H1 (cell line): ENCODE data around the gene PCDHGB3. TPM values are rescaled to one million over a fixed set of nuclear protein-coding genes. Genes with fewer than 3 reads are reported as not detected.
"Not testable (repeated sequence)": the region's sequence is repeated elsewhere in the genome, so short reads cannot be mapped to it uniquely, and the experiment has no call there.

ENCODE experiments used
- CTCF ChIA-PET: fragments of 300-600 bp; sonication (Branson Sonifier 250); formaldehyde crosslinking; loops from one replicate; lab custom pipeline; 2021; ENCODE audit not compliant: partially characterized antibody; lab: Charles Lee
- POLR2A ChIA-PET: fragments of 300-600 bp; sonication (Branson Sonifier 250); formaldehyde crosslinking; loops from one replicate; lab custom pipeline; 2021; ENCODE audit warnings: inconsistent platforms; ENCODE audit not compliant: partially characterized antibody; lab: Charles Lee
- DNase-seq, 2 experiments: peaks; one replicate each; pipeline versions ENCODE4 v3.0.0 to v3.0.0-alpha.2; 2010 to 2022; ENCODE audit warnings: low spot score in 2 of 2, low read depth in 1 of 2, mixed read lengths in 1 of 2
- FAIRE-seq: peaks from 2 replicates; lab custom pipeline; 2011; peaks lifted over from hg19 to GRCh38; lab: Jason Lieb, UNC
- H2AFZ ChIP-seq: 2 replicates; pipeline ENCODE4 v1.8.1; 2012; ENCODE audit warnings: low read length, inconsistent platforms
- H2AK5ac ChIP-seq: 2 replicates; pipeline ENCODE4 v1.6.1; 2013; ENCODE audit warnings: low read depth, low read length
- H2BK120ac ChIP-seq: replicated peaks from 2 replicates; pipeline ENCODE3; 2013; ENCODE audit warnings: low read depth, low read length, inconsistent platforms
- H2BK12ac ChIP-seq: 2 replicates; pipeline ENCODE4 v1.6.1; 2013; ENCODE audit warnings: low read depth, low read length
- H2BK15ac ChIP-seq: 2 replicates; pipeline ENCODE4 v1.6.1; 2013; ENCODE audit warnings: low read length
- H2BK20ac ChIP-seq: 2 replicates; pipeline ENCODE4 v1.6.1; 2013; ENCODE audit warnings: low read length
- H2BK5ac ChIP-seq: 2 replicates; pipeline ENCODE4 v1.6.1; 2013; ENCODE audit warnings: low read depth, low read length
- H3K14ac ChIP-seq: 2 replicates; pipeline ENCODE4 v1.6.1; 2013; ENCODE audit warnings: inconsistent platforms; ENCODE audit not compliant: insufficient read length
- H3K18ac ChIP-seq: 2 replicates; pipeline ENCODE4 v1.6.1; 2013; ENCODE audit warnings: low read length; ENCODE audit errors: extremely low read depth
- H3K23ac ChIP-seq: 2 replicates; pipeline ENCODE4 v1.6.1; 2013; ENCODE audit warnings: inconsistent platforms; ENCODE audit not compliant: insufficient read length
- H3K23me2 ChIP-seq: 2 replicates; pipeline ENCODE4 v1.6.1; 2013; ENCODE audit warnings: low read depth, low read length
- H3K27ac ChIP-seq: 2 replicates; pipeline ENCODE4 v1.6.1; 2011; ENCODE audit warnings: low read depth, low read length, inconsistent platforms
- H3K27me3 ChIP-seq, 4 experiments: replicated peaks in 1 of 4; 1 replicate in 1 of 4; 2 replicates in 3 of 4; pipeline versions ENCODE4 v1.6.1 to v1.8.1; 2011 to 2013; ENCODE audit warnings: low read length in 3 of 4, mild to moderate bottlenecking in 3 of 4, inconsistent platforms in 2 of 4, mixed read lengths in 2 of 4, moderate library complexity in 1 of 4; ENCODE audit not compliant: control insufficient read depth in 3 of 4, insufficient read depth in 3 of 4; ENCODE audit errors: extremely low read depth in 1 of 4
- H3K36me3 ChIP-seq, 4 experiments: 2 replicates each; pipeline versions ENCODE4 v1.6.1 to v1.8.1; 2011 to 2013; ENCODE audit warnings: mild to moderate bottlenecking in 4 of 4, low read length in 3 of 4, moderate library complexity in 2 of 4, control low read depth in 1 of 4, inconsistent platforms in 1 of 4; ENCODE audit not compliant: insufficient read depth in 4 of 4, control insufficient read depth in 2 of 4
- H3K4ac ChIP-seq: replicated peaks from 2 replicates; pipeline ENCODE3; 2013; ENCODE audit warnings: low read length, low read depth, mixed read lengths, inconsistent platforms; ENCODE audit not compliant: insufficient read length
- H3K4me1 ChIP-seq, 4 experiments: replicated peaks in 1 of 4; 1 replicate in 1 of 4; 2 replicates in 3 of 4; pipeline versions ENCODE4 v1.6.1 to v1.8.1; 2011 to 2013; ENCODE audit warnings: low read length in 3 of 4, inconsistent platforms in 2 of 4, mixed read lengths in 1 of 4; ENCODE audit not compliant: insufficient read depth in 4 of 4, control insufficient read depth in 3 of 4
- H3K4me2 ChIP-seq, 2 experiments: 2 replicates each; pipeline versions ENCODE4 v1.6.1 to v1.8.1; 2011 to 2013; ENCODE audit warnings: low read depth in 2 of 2, low read length in 2 of 2, control low read depth in 1 of 2, inconsistent platforms in 1 of 2, mild to moderate bottlenecking in 1 of 2; ENCODE audit not compliant: insufficient read depth in 1 of 2
- H3K4me3 ChIP-seq, 4 experiments: fragments of 200-600, 300-600 bp in 1 of 4; sonication (generic), shearing (Covaris generic), sonication (Bioruptor Twin) in 1 of 4; 2 replicates each; pipeline versions ENCODE4 v1.5.1 to v1.8.1; 2011 to 2016; ENCODE audit warnings: low read length in 4 of 4, low read depth in 3 of 4, control low read depth in 2 of 4, inconsistent platforms in 2 of 4, mild to moderate bottlenecking in 2 of 4, mixed read lengths in 1 of 4, moderate library complexity in 1 of 4; ENCODE audit not compliant: insufficient read depth in 2 of 4; ENCODE audit errors: extremely low read depth in 1 of 4
- H3K56ac ChIP-seq: replicated peaks from 2 replicates; pipeline ENCODE3; 2013; ENCODE audit warnings: low read depth, mild to moderate bottlenecking, mixed read lengths, low read length, inconsistent platforms; ENCODE audit not compliant: insufficient read length
- H3K79me1 ChIP-seq: 2 replicates; pipeline ENCODE4 v1.6.1; 2013; ENCODE audit warnings: low read depth, low read length, control low read depth
- H3K79me2 ChIP-seq, 2 experiments: 2 replicates each; pipeline versions ENCODE4 v1.6.1 to v1.8.1; 2012 to 2013; ENCODE audit warnings: low read length in 2 of 2, mild to moderate bottlenecking in 2 of 2, inconsistent platforms in 1 of 2; ENCODE audit not compliant: insufficient read depth in 2 of 2, control insufficient read depth in 1 of 2
- H3K9ac ChIP-seq, 4 experiments: replicated peaks in 1 of 4; 1 replicate in 1 of 4; 2 replicates in 3 of 4; pipeline versions ENCODE4 v1.6.1 to v1.8.1; 2011 to 2013; ENCODE audit warnings: low read depth in 3 of 4, low read length in 3 of 4, control low read depth in 2 of 4, mild to moderate bottlenecking in 2 of 4, moderate library complexity in 2 of 4, inconsistent platforms in 1 of 4; ENCODE audit errors: extremely low read depth in 1 of 4
- H3K9me3 ChIP-seq, 2 experiments: 2 replicates each; pipeline versions ENCODE4 v1.6.1 to v1.8.1; 2012 to 2013; ENCODE audit warnings: mild to moderate bottlenecking in 2 of 2, moderate library complexity in 2 of 2, control low read depth in 1 of 2, inconsistent platforms in 1 of 2, low read depth in 1 of 2, low read length in 1 of 2, mixed read lengths in 1 of 2; ENCODE audit not compliant: insufficient read depth in 2 of 2
- H4K20me1 ChIP-seq, 2 experiments: replicated peaks in 1 of 2; 2 replicates each; pipeline versions ENCODE3 to v1.8.1; 2011 to 2013; ENCODE audit warnings: inconsistent platforms in 2 of 2, low read length in 2 of 2, mild to moderate bottlenecking in 1 of 2; ENCODE audit not compliant: insufficient read depth in 2 of 2, control insufficient read depth in 1 of 2
- H4K5ac ChIP-seq: 2 replicates; pipeline ENCODE4 v1.6.1; 2013; ENCODE audit warnings: low read length, low read depth, mixed read lengths, inconsistent platforms; ENCODE audit not compliant: insufficient read length
- H4K8ac ChIP-seq: 2 replicates; pipeline ENCODE4 v1.8.0; 2013; ENCODE audit warnings: mild to moderate bottlenecking, moderate library complexity, low read length, inconsistent platforms; ENCODE audit not compliant: insufficient read depth; ENCODE audit errors: extremely low read depth
- H4K91ac ChIP-seq: replicated peaks from 2 replicates; pipeline ENCODE3; 2013; ENCODE audit warnings: low read length, mixed read lengths, inconsistent platforms; ENCODE audit not compliant: insufficient read length
- WGBS, 2 experiments: shearing (Covaris generic) in 1 of 2; methylation state at CpG; one replicate each; pipeline versions ENCODE4 v1.1.6 to v1.1.7; 2013 to 2015; ENCODE audit warnings: low lambda C conversion rate in 2 of 2, mixed read lengths in 2 of 2, inconsistent platforms in 1 of 2, low coverage in 1 of 2, missing lambda C conversion rate in 1 of 2; ENCODE audit not compliant: insufficient replicate concordance in 2 of 2, insufficient coverage in 1 of 2, insufficient read length in 1 of 2; ENCODE audit errors: extremely low coverage in 1 of 2, missing lambda C conversion rate in 1 of 2; 5-methylcytosine and 5-hydroxymethylcytosine counted together
- polyA plus RNA-seq, 7 experiments: library from polyadenylated mRNA; depleted of rRNA in 3 of 7; stranded (reverse) in 5 of 7; unstranded in 2 of 7; fragments of >200 nt in 5 of 7; fragments of 200-250 nt in 2 of 7; gene quantifications; 1 replicate in 5 of 7; 2 replicates in 1 of 7; 4 replicates in 1 of 7; pipeline versions ENCODE4 v1.2.1 to v1.2.3, GENCODE V29; 2011 to 2013; ENCODE audit warnings: missing spikeins in 2 of 7, mixed read lengths in 2 of 7
- total RNA-seq: library from RNA; stranded (reverse); fragmentation: NEBNext Ultra II Directional; extraction: Animal tissue kit (Norgen Biotek cat#: 25700); gene quantifications from 2 replicates; pipeline ENCODE4 v1.2.1, GENCODE V29; 2021

PCDHGB3 gene
- total and polyA plus RNA-seq, 2 of the 8 experiments (the other 6 are each of a cell fraction or from before 2014, with no cell fraction given), result 1.6 to 1.9 TPM

DNA sequence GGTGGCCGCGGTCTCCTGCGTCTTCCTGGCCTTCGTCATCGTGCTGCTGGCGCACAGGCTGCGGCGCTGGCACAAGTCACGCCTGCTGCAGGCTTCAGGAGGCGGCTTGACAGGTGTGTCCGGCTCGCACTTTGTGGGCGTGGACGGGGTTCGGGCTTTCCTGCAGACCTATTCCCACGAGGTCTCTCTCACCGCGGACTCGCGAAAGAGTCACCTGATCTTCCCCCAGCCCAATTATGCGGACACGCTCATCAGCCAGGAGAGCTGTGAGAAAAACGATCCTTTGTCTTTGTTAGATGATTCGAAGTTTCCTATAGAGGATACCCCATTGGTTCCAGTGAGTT, 45.2 kb downstream of the PCDHGB3 start:
- FAIRE-seq, H3K36me3 ChIP-seq, H3K18ac ChIP-seq, H3K56ac ChIP-seq, H2AK5ac ChIP-seq, POLR2A ChIA-PET, H4K91ac ChIP-seq, H2BK20ac ChIP-seq, H3K27ac ChIP-seq, H2BK15ac ChIP-seq, H4K8ac ChIP-seq, H3K4me3 ChIP-seq, H2AFZ ChIP-seq, H4K5ac ChIP-seq, H4K20me1 ChIP-seq, H3K79me2 ChIP-seq, H3K9ac ChIP-seq, H3K23ac ChIP-seq, H2BK120ac ChIP-seq, H2BK12ac ChIP-seq, H3K4me2 ChIP-seq, H3K4ac ChIP-seq, H3K23me2 ChIP-seq, H2BK5ac ChIP-seq, H3K4me1 ChIP-seq, H3K79me1 ChIP-seq, H3K14ac ChIP-seq: not testable (repeated sequence)
- Histone ChIP-seq H3K27me3 (peaks cover 0 to 12% (median 6%) of the 10 kb centered on the region in 4 experiments; a peak in 4 of 7 replicates), H3K9me3 (peaks cover 10 to 17% of the 10 kb centered on the region in 2 experiments)
- peak in 1 of 2 experiments; percentile 45 for DNase-seq
- WGBS, 2 experiments, result 91% methylated on average over 24 of the region's 24 CpGs; no CpG with 5 or more reads in 1 of the 2 experiments
- CTCF ChIA-PET, result interaction anchor here (0.7 to 23.3 kb wide), 7 partner anchors 27 to 228 kb away, joined by 3 to 1236 read pairs (median 8); partner anchors contain the start of genes PCDHB9, PCDHGB1, PCDHGB2 and PCDHGB4
